ENCODE data around the gene ZBTB7A.

The ZBTB7A gene

DNA sequence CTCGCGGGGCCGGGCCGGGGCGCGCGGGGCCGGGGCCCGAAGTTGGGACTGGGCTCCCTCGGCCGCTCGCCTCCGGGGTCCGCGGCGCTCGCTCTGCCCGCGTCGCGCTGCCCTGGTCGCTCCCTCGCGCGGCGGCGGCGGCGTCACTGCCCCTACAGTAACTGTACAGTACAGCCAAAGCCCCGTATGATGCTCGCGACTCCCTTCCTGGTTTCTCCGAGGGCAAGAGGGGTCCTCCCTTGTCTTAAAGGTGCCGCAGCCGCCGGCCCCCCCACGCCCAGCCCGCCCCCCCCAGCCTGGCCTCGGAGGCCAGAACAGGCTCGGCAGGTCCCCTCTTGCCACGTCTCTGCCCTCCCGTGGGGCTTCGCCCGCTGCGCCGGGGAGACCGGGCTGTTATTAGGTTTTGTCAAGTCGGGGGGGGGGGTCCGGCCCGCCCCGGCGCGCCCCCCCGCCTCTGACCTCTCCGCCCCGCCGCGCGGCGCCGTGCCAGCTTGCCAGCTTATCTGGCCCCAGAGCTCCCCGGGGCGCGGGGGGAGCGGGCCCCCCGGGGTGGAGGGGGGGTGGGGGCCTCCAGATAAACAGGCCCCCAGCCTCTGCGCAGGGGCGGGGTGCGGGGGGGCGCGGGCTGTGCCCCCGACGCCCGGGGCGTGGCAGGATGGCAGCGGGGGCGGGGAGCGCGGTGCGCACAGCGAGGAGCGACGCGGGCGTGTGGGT, at the start of gene ZBTB7A:
TSS of gene ZBTB7A (minus strand) at position 218 of the 714 bp plus-strand sequence. CDS start 11,667 bp downstream, outside the sequence.
- peak; percentile 81 for DNase-seq

DNA sequence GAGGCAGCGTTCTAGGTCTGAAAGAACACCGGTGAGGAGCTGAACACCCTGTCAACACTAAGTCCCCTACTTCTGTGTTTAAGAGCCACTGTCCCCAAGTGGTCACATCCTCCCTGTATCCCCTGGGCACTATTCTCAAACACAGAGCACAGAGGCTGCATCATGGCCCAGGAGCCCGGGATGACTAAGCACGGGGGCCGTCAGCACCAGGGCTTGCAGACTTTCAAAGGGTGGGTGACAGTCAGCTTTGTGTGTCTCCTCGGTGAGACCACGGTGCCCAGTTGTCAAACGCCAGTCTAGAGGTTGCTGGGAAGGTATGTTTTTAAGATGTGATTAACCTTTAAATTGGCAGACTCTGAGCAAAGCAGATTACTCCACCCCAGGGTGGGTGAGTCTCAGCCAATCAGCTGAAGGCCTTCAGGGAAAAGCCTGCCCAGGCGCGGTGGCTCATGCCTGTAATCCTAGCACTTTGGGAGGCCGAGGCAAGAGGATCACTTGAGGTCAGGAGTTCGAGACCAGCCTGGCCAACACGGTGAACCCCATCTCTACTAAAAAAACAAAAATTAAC, 49.2 kb upstream of the ZBTB7A start:
- peak; percentile 22 for DNase-seq

DNA sequence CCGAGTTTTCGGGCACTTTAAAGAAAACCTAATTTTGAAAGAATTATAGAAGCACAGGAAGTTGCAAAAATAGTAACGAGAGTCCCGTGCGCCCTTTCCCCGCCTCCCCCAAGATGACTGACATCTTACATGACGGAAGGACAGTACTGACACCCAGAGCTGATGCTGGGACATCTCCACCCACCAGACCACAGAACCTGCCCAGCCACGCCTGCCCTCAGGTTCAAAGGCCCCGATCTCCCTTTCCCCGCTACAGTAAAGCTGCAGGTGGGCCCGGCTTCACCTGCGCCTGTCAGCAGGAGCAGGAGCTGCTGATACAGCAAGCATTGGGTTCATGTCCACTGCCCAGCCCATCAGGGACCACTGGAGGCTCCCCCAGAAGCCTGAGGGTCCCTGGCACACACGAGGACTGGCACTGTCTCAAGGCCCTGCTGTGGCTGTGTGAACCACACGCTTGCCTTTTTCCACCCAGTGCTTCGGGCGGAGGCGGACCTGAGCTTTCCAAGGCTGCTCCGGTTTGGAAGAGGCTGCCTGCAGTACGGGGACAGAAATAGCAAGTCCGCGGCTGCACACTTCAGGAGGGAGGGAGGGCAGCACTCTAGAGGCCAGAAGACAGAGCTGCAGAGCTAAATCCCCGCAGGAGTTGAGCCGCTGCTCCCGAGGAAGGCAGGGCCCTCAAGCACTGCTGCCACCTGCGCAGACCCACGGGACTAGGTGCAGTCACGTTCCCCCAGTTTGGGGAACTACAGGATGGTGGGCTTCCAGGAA, 48.5 kb upstream of the ZBTB7A start:
- DNase-seq: peak; percentile 65

DNA sequence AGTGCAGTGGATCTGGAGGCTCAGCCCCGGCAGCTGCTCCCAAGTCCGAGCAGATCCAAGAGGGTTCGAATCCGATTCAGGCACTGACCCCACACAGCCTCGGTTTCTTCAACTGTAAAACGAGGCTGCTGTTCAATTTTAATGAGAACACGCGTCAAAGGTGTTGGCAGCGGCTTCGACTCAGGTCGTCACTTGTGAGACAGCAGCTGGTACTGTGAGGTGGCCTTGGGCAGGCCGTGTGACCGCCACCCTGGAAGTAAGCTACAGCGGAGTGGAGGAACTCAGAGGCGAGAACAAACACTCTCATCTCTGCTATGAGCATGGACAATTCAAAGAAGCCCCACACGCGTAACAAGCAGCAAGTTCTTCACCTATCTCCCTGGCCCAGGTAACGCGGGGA, 47.5 kb upstream of the ZBTB7A start:
- no peak for DNase-seq

DNA sequence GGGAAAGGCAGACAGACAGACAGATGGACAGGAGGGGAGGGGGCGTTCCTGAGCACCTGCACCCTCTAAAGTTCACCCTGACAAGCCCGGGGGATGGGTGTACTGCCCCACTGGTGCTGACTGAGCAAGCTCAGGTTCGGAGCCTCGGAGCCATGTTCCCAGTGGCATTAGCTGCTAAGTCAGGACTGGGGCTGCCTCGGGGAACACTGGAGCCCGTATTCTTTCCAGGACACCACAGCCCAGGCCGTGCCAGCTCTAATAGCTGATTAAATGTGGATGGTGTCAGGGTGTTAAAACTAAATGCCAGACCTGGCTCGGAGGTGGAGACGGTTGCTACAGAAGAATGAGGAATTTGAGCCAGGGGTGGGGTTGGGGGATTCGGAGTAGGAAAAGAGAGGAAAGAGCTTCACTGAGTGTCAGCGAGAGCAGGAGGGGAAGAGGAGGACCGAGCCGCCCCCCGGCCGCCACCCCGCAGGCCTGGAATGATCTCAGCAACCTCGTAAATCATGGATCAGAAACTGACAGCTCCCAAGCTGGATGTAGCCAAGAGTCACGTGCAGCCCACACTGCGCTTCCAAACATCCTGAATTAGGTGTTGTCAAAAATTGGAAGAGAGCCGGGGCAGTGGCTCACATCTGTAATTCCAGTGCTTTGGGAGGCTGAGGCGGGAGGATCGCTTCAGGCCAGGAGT, 46.8 kb upstream of the ZBTB7A start:
- DNase-seq: no peak

DNA sequence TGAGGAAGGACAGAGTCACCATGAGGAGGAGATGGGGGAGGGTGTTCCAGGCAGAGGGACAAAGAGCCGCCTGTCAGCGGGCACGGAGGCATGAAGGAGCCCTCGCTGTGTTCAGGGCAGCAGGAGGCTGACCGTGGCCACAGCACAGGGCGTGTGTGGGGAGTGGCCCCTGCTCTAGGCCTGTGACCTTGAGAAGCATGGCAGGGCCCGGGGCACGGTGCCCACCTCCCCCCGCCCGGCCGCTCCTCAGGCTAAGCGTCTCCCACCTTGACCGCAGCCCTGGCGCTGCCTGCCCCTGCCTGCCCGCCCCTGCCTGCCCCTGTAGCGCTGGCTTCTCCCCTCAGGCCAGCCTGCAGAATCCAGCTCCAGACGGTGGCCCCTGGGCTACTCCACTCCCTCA, 45.7 kb upstream of the ZBTB7A start:
- DNase-seq: no peak

DNA sequence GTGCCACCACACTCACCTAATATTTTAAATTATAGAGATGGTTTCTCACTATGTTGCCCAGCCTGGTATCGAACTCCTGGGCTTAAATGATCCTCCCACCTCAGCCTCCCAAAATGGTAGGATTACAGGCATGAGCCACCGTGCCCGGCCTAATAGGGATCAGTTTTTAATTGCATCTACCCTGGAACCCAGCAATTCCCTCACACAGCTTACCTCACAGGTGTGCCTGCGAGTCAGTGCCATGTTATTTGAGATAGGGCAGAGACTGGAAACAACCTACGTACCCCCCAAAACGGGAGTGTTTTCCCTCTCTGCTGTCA, 42.9 kb upstream of the ZBTB7A start:
- no peak for DNase-seq

DNA sequence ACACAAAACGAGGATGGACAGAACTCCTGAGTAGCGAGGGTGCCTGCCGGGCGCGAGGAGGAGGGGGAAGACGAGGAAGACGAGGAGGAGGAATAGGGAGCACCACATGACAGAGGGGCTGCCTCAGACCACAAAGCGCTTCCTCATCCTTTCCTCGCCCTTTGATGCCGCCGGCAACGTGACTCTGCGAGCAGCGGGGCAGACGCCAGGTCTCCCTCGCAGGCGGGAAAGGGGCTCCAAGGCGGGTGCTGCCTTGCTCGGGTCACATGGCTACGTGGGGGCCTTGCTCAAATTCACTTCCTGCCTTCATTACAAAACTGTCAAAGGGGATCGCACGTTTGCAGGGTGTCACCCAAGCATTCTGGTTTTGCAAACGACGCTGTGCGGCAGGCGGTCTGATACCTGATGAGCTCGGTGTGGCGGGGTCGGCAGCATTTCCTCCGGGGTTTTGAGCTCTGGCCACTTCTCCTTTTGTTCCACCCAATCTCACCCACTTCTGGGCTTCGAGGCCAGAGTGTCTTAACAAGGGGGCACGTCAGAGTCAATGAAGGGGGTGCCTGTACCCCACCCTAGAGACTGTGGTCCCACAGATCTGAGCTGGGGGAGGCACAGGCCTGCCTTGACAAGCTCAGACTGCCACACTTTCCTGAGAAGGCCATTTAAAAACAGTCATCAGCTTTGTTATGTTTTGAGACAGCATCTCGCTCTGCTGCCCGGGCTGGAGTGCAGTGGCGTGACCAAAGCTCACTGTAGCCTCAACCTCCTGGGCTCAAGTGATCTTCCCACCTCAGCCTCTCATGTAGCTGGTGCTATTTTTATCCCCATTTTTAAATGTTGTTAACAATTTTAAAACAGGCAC, 42.3 kb upstream of the ZBTB7A start:
- DNase-seq: peak; percentile 64

DNA sequence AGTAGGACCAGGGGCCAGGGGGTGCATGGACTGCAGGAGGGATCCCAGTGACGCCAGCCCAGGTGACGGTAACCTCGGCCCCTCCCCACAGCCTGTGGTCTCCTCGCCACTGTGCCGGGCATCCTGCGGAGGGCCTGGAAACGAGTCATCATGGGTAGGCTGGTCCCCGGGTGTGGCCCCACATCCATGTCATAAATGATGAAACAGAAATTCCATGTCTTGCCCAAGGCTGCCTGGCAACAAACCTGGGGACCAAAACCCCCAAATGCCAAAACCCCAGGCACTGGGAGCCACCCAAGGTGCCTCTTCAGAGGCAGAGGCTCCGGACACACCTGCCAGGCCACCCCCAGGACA, 36.4 kb upstream of the ZBTB7A start:
- peak; percentile 49 for DNase-seq

DNA sequence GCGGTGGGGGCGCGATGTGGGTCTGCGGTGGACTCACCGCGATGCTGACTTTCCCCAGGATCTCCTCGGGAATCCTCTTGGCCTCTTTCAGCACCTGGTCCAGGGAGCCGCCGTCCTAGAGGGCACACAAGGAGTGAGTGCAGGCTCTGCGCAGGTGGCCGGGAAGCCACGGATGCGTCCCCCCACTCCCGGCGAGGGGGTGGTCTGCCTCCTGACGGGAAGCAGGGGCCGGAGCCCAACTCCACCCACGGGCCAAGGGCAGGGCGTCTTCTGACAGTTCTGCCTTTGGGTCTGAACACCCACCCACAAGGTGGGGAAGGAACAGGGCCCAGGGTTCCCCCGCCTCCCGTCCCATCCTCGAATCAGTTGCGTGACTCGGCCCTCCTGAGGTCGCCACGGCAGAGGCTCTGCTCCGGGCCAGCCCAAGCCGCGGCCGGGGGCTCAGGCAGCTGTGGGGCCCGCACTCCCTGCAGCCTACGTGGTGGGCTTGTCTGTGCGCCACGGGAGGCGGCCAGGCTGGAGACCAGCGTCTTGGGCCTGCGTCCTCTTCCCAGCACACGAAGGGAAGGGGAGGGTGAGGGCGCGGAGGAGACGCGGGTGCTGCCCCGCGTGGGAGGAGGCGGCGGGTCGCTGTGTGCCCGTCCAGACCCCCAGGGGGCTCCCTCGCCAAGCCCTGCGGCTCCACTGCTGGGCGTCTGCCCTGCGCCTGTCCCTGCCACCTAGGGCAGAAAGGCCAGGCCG, 35.8 kb upstream of the ZBTB7A start:
- DNase-seq: no peak

DNA sequence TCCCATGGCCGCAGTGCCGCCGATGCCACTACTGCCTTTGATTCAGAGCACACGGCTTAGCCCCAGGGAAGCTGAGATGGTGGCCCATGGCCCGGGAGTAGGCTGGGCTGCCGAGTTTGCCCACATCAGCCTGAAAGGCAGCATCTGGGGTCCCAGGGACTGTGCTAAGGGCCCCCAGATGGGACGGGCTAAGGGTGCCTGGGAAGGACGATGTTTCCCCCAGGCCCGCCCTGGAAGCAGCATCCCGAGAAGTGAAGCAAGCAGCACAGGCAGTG, 34.7 kb upstream of the ZBTB7A start:
- DNase-seq: no peak

DNA sequence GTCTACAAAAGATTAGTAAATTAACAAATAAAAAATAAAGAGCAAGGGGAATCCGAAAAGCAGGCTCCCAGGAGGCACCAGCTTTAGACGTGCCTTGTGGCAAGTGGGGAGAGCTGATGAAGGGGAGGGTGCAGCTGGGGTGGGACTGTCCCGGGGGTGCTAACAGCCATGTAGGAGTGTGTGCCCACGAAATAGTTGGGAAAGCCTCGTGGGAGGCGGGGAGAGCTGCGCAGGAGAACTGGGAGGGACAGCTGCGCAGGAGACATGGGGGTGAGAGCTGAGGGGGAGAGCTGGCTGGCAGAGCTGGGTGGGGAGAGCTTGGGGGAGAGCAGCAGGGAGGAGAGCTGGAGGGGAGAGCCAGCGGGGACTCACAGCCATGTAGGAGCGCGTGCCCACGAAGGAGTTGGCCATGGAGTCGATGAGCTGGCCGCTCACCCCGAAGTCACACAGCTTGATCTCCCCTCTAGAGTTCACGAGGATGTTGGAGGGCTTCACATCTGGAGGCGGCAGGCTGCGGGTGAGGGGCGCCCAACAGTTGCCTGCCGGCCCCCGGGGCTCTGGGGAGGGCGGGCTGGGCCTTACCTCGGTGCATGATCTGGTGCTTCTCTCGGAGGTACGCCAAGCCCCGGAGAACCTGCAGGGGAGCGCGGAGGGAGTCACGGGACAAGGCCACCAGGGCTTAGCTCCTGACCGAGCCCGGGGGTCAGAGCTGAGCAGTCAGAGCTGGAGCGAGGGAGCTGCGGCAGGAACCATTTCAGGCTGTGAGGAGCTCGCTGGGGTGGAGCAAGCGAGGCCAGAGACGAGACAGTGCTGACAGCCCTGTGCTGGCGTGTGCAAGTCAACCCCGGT, 34.2 kb upstream of the ZBTB7A start:
- DNase-seq: no peak

DNA sequence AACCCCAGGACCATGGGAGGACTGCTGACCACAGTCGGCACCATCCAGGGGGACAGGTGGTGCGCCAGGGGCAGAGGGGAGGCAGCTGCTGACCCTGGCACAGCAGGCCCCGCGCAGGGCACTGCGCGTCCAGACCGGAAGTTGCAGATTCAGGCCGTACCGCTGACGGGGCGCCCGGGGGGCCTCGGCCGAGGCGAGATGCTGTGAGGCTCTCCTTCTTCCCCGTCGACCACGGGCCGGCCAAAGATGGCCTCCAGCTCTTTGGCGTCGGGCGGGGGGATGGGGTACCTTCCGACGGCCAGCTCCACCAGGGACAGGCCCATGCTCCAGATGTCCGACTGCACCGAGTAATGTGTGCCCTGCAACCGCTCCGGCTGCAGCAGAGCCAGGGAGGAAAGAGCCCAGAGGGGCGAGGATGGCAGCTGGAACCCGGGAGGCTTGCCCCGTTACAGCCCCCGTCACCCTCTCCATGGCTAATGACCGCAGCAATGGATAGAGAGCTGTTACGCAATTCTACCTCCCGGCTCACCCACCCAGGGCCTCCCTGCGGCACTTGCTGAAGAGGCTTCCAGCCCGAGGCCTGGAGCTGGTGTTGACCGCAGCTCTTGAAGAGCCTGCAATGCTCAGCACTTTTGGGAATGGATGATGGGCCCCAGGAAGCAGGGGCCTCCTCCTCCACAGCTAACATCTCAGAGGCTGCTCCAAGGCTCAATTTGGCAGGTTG, 32.5 kb upstream of the ZBTB7A start:
- no peak for DNase-seq

DNA sequence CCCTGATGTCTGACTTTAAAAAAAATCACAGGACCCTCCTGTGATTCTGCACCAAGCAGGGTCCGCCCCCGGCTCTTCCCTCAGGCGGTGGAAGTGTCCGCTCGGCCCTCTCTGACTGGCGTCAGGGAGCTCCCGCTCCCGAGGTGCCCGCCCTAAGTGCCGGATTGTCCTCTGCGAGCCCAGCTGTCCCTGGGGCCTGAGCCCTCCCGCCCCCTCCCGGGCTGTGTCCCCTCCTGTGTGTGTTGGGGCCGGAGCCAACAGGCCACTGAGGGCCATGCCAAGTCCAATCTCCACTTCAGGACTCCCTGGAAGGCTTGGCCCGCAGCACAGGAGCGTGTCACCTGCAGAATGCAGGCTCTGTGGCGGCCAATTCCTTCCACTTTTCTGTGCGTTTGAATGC, 31.8 kb upstream of the ZBTB7A start:
- no peak for DNase-seq

DNA sequence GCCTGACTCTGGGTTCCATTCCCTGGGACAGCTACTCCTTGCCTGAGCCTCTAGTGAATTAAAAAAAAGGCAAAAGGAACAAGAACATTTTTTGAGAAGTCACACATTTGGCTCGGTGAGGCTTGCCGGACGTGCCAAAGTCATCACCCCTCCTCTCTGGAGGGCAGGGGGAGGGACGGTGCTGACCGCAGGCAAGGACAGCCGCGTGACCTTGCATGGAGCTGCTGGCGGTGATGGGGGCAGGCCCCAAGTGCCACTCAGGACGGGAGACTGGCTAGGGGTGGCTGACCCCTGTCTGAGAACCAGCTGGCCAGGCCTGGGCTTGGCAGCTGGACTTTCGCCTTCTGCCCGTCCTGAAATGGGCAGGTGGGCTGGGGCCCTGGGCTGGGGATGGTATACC, 30.8 kb upstream of the ZBTB7A start:
- DNase-seq: no peak

DNA sequence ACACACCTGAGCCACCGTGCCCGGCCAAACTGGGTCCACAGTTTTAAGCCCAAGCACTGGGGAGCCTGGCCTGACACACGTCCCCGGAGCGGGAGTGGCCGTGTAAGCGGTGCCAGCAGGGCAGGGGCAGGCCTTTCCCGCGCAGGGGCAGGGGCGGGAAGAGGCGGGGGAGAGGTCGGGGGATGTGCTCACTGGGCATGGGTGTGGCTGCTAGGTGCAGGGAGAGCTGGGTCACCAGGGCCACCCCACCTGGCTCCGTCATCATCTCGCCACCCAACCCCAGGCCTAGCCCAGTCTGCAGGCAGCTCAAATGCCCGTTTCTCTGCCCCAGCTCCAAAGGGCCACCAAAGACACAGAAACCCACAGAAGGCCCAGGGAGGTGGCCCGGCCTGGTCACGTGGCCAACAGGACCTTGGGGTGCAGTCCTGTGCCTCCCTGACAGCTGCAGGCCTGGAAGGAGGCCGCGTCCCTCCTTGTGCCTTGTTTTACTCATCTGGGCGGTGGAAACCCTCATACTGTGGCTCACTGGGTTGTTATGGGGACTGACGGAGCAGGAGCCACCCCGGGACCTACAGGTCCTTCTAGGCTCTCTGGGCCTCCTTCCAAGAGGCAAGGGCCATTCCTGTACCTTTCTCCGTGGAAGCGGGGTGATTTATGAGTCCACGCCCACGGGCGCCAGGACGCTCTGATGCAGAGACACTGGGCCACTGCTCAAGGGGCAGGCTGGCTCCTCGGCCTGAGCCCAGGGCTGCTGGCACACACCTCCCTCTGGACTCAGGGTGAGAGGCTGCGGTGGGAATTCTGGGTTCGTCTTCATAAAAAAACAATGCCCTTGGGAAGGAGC, 29.6 kb upstream of the ZBTB7A start:
- DNase-seq: no peak

DNA sequence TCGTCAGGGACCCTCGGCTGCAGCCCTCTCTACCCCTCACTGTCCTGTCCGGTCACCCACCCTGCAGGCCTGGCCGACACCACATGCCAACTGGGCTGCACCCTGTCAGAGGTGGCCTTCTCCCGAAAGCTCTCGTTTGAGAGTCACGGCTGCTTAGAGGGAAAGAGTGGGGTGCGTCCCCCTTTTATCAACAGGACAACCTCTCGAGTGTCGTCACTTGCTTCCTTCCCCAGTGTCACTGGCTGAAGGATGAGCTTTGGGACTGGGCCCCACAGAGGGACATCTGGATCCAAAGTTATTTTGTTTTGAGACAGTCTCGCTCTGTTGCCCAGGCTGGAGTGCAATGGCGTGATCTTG, 28.8 kb upstream of the ZBTB7A start:
- no peak for DNase-seq

DNA sequence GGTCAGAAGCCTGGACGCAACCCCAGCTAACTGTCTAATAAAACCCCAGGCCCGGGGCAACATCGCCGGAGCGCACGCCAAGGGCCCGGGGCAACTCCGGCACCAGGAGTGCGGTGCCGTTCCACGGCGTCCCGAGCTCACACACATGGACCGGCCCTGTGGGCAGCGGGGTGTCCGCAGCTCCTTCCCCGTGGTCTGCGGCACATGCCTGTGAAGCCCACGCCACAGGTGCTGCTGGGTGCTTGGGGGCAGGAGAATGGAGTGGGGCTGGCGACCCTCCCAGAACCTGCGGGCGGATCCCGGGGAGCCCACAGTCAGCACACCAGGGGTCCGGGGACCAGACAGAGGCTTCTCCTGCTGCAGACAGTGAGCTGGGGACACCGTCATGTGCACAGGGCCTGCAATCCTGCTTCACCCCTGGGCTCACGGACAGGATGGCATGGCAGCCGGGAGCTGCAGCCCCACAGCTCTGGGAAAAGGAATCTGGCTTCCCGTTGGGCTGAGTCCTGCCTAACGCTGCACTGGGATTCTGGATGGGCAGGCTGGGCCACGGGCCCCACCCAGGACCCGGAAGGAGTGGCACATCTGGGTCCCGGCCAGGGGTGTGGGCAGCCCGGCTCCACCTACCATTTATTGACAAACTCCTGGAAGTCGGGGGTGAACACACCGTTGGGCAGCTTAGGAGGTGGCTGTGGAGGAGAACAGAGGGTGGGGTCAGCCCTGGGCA, 28.2 kb upstream of the ZBTB7A start:
- DNase-seq: no peak

DNA sequence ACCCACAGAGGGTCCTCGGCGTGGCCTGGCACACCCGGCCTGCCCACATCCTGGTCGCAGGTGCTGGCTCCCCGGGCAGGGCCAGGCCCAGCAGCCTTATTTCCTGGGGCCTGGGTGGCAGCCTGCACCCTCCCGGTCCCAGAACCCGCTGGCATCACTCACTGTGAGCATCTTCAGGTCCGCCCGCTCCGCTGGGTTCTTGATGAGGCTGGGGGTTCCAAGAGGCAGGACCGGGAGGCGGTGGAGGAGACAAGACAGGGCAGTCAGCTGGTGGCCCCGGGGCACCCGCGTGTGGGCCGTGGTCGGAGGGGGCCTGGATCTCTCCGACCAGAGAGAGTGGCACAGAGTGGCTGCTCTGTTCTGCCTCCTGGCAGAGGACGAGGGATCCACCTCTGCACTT, 27.6 kb upstream of the ZBTB7A start:
- DNase-seq: no peak

Measured in activated CD4-positive, alpha-beta T cell treated with anti-CD3 and anti-CD28 coated beads for 48 hours (primary cell).